GM21526 (cell line): ENCODE results near the gene SRGAP3.

Experiments
- ATAC-seq: cut with Tn5 transposase; IDR thresholded peaks from one replicate; pipeline ENCODE4 v1.9.1; 2021; ENCODE audit warnings: moderate library complexity; ENCODE audit not compliant: unreplicated experiment, low FRiP score

Gene SRGAP3

DNA sequence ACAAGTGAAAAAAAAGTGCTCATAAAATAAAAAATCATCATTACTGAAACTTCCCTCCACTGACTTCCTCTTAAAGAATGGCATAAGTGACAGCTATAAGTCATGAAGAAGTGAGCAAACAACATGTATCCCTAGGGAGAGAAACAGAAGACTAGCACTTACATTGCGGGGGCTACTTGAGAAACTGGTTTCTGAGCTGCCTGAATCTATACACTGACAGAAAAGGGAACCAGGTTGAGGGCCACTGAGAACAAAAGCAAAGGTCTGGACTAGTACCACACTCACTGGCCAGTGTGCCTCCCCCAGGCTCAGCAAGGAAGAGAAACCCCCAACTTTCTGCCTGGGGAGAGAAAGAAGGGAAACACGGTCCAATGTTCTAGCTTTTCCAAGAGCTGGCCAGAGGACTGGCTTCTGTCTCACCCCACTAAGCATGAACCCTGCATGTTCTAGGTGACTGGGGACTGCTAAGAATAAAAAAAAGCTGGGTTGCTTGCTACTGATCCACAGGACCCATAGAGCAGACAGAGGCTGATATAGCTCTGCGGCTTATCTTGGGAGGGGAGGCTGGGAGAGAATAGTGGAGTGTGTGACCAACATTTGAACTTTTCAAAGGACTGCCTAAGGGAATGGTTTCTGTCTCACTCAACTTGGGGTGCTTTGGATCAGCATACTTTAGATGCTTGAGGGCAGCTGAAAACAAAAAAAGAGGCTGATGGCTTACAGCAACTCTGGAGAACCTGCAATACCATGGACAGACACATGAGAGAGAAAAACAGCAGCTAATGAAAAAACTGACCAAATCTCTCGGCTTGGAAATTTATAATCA, 294.3 kb downstream of the SRGAP3 start:
- ATAC-seq = peak; percentile 88

DNA sequence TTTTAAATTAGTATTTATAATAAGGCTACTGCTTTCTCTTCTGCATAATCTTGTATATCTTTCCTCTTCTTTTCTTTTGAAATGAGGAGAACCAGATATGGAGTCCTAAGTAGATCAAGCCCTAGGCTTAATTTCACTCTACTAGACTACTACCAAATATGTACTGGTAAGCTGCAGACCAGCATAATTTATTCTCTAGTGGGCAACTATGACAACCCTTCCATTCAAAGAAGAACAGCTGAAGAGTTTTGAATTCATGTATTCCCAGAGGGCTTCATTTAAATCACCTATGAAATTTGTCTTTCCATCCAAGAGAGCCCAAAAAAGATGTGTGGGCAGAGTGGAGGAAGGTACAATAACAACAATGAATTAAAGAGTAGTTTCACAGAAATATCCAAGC, 296.1 kb downstream of the SRGAP3 start:
- ATAC-seq = no peak

DNA sequence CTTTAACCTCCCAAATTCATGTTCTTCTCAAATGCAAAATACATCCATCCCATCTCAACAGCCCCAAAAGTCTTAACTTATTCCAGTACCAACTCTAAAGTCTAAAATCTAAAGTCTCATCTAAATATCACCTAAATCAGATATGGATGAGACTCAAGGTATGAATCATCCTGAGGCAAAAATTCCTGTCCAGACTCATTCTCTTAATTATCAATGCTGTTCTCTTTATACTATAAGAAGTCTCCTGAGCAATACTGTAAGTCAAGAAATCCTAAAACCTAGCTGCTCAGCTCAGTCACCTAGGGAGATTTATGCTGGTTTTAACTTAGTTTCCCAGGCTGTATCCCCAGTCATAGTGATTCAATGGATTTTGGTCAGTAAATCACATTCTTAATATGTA, 297.3 kb downstream of the SRGAP3 start:
- no peak for ATAC-seq

DNA sequence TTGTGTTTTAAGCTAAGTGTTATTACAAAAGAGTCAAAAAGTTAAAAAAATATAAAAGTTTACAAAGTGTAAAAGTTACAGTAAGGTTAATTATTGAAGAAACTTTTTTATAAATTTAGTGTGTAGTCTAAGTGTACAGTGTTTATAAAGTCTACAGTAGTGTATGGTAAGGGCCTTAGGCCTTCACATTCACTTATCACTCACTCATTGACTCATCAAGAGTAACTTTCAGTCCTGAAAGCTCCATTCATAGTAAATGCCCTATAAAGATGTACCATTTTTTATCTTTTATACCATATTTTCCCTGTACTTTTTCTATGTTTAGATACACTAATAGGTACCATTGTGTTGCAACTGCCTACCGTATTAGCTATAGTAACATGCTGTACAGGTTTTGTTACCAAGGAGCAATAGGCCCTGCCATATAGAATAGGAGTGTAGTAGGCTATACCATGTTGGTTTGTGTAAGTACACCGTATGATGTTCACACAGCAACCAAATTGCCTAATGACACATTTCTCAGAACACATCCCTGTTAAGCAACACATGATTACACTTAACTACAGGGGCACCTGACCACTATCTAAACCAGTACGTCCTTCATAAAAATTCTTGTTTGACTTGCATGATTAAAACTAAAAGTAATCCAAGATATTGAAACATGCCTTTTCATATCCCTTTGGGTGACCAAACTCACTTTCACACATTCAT, 303.4 kb downstream of the SRGAP3 start:
- no peak for ATAC-seq

DNA sequence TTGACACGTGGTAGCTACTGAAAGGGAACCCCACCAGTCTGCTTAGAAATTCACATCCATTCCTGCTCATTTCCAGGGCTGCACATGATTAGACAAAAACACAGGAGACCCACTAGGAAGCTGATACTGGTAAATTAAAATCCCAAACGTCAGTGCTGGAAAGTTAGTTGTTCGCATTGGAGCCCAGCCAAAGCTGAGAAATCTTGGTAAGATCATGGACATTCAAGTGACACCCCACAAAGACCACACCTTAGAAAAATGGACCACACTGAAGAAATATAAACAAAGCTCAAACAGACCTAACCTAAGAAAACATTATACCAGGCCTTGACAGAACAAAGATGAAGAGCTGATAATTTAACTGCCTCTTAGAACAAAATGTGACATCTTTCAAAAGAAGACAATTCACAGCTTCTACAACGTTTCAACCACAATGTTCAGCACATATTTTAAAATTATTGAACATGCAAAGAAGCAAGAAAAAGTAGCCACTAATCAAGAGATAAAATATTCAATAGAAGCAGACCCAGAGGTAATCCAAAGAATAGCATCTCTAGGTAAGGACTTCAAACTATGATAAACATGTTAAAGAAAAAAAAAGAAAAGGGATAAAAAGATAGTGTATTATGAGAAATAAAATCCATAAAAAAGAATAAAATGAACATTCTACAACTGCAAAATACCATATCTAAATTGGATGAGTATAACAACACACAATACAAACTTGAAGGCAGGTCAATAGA, 306.5 kb downstream of the SRGAP3 start:
- no peak for ATAC-seq

DNA sequence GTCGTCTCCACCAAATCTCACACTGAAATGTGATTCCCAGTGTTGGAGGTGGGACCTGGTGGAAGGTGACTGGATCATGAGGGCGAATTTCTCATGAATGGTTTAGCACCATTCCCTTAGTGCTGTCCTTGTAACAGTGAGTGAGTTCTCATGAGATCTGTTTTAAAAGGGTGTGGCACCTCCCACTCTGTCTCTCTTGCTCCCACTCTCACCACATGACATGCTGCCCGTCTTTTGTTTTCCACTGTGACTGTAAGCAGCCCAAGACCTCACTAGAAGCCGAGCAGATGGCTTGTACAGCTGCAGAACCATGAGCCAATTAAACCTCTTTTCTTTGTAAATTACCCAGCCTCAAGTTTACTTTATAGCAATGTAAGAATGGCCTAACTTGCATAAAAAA, 307.3 kb downstream of the SRGAP3 start:
- no peak for ATAC-seq

DNA sequence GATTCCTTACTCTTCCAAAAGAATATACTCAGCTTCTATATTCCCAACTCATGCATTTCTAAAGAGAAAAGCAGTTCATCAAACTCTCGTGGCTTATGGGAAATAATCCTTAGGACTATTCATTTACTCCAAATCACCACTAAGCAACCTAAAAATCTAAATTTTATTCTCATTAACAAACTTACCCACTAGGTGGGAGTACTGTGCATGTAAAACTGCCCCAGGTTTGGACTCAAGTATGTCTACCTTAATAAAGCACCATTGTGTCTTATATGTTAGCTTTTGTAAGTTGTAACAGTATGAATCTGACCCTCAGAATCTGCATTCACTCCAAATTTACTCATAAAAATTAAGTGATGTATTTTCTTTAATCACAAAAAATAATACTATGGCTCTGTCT, 311.4 kb downstream of the SRGAP3 start:
- ATAC-seq = no peak

DNA sequence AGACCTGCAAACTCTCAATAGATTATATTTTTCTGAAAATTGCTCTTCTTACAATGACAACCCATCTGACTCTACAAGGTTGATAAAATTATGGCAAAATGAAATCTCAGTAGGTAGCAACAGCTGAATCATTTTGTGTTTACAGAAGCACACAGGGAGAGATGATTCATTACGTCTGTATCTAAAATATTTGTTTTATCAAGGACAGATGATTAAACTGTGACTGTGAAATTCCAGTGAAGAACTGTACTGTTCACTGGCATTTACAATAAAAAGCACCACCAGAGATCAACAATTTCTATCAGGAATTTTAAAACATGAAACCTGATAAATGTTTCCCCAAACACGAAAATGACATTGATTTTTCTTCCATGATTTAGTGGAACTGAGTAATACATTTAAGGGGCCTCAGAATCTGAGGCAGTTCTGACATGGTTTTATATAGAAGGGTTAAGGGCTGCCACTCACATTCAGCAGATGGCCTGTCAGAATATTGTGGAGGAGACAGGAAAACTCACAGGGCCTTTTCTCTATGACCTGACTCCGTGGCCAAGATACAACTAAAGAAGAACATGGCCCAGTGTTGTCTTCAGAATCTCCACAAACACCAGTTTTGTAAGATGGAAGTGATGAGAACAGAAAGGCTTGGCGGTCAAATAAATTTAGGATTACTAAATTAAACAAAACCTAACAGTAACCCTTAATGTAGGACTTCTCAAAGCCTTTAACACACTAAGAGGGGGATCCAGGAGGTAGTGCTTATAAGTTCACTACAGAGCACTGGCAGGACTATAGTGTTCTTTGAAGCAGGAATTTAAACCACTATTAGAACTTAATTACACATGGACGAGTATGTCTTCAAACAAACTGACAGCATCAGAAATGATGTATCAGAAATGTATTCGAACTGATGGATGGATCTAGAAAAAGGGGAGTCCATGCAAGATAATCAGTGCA, 312.1 kb downstream of the SRGAP3 start:
- ATAC-seq = no peak

DNA sequence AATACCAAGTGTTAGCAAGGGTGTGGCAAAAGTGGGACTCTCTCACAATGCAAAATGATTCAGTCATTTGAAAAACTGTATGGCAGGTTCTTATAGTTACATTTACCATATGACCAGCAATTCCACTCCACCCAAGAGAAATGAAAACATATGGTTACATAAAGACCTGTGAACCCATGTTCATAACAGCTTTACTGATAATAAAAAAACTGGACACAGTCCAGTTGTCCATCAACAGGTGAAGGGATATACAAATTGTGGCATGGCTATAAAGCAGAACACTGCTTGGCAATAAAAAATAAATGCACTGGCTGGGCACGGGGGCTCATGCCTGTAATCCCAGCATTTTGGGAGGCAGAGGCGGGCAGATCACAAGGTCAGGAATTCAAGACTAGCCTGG, 316.9 kb downstream of the SRGAP3 start:
- ATAC-seq = no peak

DNA sequence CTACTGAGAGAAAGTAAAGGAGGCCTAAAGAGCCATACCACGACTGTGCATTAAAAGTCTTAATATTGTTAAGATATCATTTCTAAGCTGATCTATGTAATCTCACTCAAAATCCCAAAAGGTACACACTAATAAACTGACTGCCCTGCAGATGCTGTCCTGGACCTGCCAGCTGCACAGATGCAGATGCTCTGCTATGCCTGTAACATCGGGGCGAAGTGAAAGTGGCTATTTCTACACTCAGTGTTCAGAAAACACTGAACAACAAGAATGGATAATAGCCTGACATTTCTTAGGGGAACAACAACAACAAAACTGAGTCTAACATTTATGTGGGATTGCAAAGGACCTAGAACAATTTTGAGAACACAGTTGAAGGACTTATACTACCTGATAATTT, 318.1 kb downstream of the SRGAP3 start:
- ATAC-seq = no peak
